Measurements from ENCODE around the gene HEATR5A.

DNA sequence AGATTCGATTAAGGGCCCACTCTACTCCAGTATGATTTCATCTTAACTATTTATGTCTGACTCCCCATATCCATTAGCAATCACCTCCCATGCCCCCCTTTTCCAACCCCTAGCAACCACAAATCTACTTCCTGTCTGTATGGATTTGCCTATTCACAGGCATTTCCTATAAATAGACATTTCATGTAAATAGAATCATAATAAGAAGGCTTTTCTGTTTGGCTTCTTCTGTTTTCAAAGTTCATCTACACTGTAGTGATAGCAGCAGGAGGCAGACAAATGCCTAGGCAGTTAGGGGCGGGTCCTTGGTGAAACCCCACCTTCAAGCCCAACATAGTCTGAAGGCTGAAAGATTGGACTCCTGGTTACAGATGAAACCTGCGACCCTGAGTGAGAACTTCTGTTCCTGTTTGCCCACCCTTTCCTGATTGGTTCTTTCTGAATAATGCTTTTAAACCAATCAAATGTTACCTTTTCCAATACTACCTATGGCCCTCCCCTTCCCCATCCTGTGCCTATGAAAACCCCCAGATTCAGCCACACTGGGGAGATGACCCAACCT is 150.6 kb downstream of the HEATR5A start:
- TF ChIP-seq POLR2A (IDR thresholded peaks at IDR 0.05): no peak
- TF ChIP-seq, protein P1, sequence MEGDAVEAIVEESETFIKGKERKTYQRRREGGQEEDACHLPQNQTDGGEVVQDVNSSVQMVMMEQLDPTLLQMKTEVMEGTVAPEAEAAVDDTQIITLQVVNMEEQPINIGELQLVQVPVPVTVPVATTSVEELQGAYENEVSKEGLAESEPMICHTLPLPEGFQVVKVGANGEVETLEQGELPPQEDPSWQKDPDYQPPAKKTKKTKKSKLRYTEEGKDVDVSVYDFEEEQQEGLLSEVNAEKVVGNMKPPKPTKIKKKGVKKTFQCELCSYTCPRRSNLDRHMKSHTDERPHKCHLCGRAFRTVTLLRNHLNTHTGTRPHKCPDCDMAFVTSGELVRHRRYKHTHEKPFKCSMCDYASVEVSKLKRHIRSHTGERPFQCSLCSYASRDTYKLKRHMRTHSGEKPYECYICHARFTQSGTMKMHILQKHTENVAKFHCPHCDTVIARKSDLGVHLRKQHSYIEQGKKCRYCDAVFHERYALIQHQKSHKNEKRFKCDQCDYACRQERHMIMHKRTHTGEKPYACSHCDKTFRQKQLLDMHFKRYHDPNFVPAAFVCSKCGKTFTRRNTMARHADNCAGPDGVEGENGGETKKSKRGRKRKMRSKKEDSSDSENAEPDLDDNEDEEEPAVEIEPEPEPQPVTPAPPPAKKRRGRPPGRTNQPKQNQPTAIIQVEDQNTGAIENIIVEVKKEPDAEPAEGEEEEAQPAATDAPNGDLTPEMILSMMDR (IDR thresholded peaks at IDR 0.05 in 8 of 11, conservative IDR thresholded peaks at IDR 0.05 in 3 of 11): no peak
